HepG2 (cell line): Measurements from ENCODE around the gene ANXA2. TPM values are rescaled to one million over a fixed set of nuclear protein-coding genes. Genes with fewer than 3 reads are reported as not detected.
A peak's percentile ranks its signal among the peaks of the same experiment; 100 is the strongest.

ENCODE experiments used
- BRCA1 ChIP-seq: sonication (generic); formaldehyde crosslinking; IDR thresholded peaks from 2 replicates; pipeline ENCODE4 v1.4.0; 2020; ENCODE audit warnings: missing genetic modification reagents
- CAMTA2 ChIP-seq: sonication (generic); formaldehyde crosslinking; IDR thresholded peaks from 2 replicates; pipeline ENCODE4 v1.4.0; 2020; ENCODE audit warnings: mild to moderate bottlenecking, missing genetic modification reagents, borderline replicate concordance
- ELF4 ChIP-seq: sonication (generic); formaldehyde crosslinking; IDR thresholded peaks from 2 replicates; pipeline ENCODE4 v1.5.0; 2020; ENCODE audit warnings: missing genetic modification reagents, mild to moderate bottlenecking, moderate library complexity, borderline replicate concordance
- HNF1B ChIP-seq: sonication (generic); formaldehyde crosslinking; IDR thresholded peaks from 2 replicates; pipeline ENCODE4 v1.5.1; 2020; ENCODE audit warnings: mild to moderate bottlenecking, moderate library complexity, missing genetic modification reagents
- MTF2 ChIP-seq: sonication (generic); formaldehyde crosslinking; IDR thresholded peaks from 2 replicates; pipeline ENCODE4 v1.5.0; 2020; ENCODE audit warnings: missing genetic modification reagents, borderline replicate concordance
- NFYB ChIP-seq: sonication (generic); formaldehyde crosslinking; IDR thresholded peaks from 2 replicates; pipeline ENCODE4 v1.4.0; 2020; ENCODE audit warnings: missing genetic modification reagents
- PAX8 ChIP-seq: sonication (generic); formaldehyde crosslinking; IDR thresholded peaks from 2 replicates; pipeline ENCODE4 v1.8.0; 2022; ENCODE audit warnings: mild to moderate bottlenecking, missing genetic modification reagents, borderline replicate concordance
- SRF ChIP-seq: IDR thresholded peaks from 2 replicates; pipeline ENCODE4 v1.6.1; 2011; ENCODE audit warnings: mild to moderate bottlenecking, low read depth, low read length, moderate library complexity
- ZNF12 ChIP-seq: sonication (generic); formaldehyde crosslinking; IDR thresholded peaks from 2 replicates; pipeline ENCODE4 v1.5.0; 2020; ENCODE audit warnings: missing genetic modification reagents
- ZNF138 ChIP-seq: sonication (generic); formaldehyde crosslinking; IDR thresholded peaks from 2 replicates; pipeline ENCODE4 v1.5.0; 2020; ENCODE audit warnings: mild to moderate bottlenecking, low read depth, missing genetic modification reagents
- ZNF207 ChIP-seq: fragments of 450-650 bp; IDR thresholded peaks from 2 replicates; pipeline ENCODE4 v1.6.1; 2016; ENCODE audit warnings: antibody characterized with exemption, borderline replicate concordance
- ZNF224 ChIP-seq: sonication (generic); formaldehyde crosslinking; IDR thresholded peaks from 2 replicates; pipeline ENCODE4 v1.5.0; 2020; ENCODE audit warnings: mild to moderate bottlenecking, missing genetic modification reagents
- ZNF644 ChIP-seq: IDR thresholded peaks from 2 replicates; pipeline ENCODE4 v1.6.1; 2016; ENCODE audit warnings: low read depth
- ZNF687 ChIP-seq: sonication (generic); formaldehyde crosslinking; IDR thresholded peaks from 2 replicates; pipeline ENCODE4 v1.5.1; 2020; ENCODE audit warnings: mild to moderate bottlenecking, missing genetic modification reagents, moderate library complexity
- ZNF772 ChIP-seq: sonication (generic); formaldehyde crosslinking; IDR thresholded peaks from 2 replicates; pipeline ENCODE4 v1.5.0; 2020; ENCODE audit warnings: mild to moderate bottlenecking, missing genetic modification reagents
- ZNF781 ChIP-seq: sonication (generic); formaldehyde crosslinking; IDR thresholded peaks from 2 replicates; pipeline ENCODE4 v1.5.1; 2020; ENCODE audit warnings: borderline replicate concordance, mild to moderate bottlenecking, missing genetic modification reagents; ENCODE audit errors: not compliant biosample characterization
- polyA plus RNA-seq, 8 experiments: library from polyadenylated mRNA; depleted of rRNA in 3 of 8; stranded (reverse) in 7 of 8; unstranded in 1 of 8; fragments of >200 nt; fragmentation: Illumina TruSeq in 4 of 8; extraction: Trizol in 4 of 8; gene quantifications; 2 replicates each; pipeline versions ENCODE4 v1.2.1 to v1.2.3, GENCODE V29; 2011 to 2016; ENCODE audit warnings: low read depth in 4 of 8, missing spikeins in 1 of 8, mixed read lengths in 1 of 8; ENCODE audit not compliant: insufficient read depth in 1 of 8
- total RNA-seq, 5 experiments: library from RNA; depleted of rRNA; stranded (reverse); fragments of >200 nt; fragmentation: Illumina TruSeq; extraction: Trizol; gene quantifications; 2 replicates each; pipeline ENCODE4 v1.2.3, GENCODE V29; 2016; ENCODE audit warnings: low read depth in 1 of 5
- TF ChIP-seq, protein P1 (sequence below): IDR thresholded peaks from 2 replicates; pipeline ENCODE4 v1.6.1; 2016; ENCODE audit warnings: low read depth, borderline replicate concordance
- TF ChIP-seq, protein P2 (sequence below): sonication (generic); formaldehyde crosslinking; IDR thresholded peaks from 2 replicates; pipeline ENCODE4 v1.9.0; 2021; ENCODE audit warnings: missing genetic modification reagents, borderline replicate concordance
- TF ChIP-seq, protein P3 (sequence below): sonication (generic); formaldehyde crosslinking; conservative IDR thresholded peaks from 2 replicates; pipeline ENCODE4 v1.4.0; 2020; ENCODE audit warnings: missing genetic modification reagents

The ANXA2 gene
- total and polyA plus RNA-seq, 2 of the 13 experiments (the other 11 are each of a cell fraction or from before 2014, with no cell fraction given), result 196 to 613 TPM

- TF ChIP-seq ZNF687, result no peak
- TF ChIP-seq MTF2 (CRISPR knock-in tag), result no peak
- TF ChIP-seq, protein P1, sequence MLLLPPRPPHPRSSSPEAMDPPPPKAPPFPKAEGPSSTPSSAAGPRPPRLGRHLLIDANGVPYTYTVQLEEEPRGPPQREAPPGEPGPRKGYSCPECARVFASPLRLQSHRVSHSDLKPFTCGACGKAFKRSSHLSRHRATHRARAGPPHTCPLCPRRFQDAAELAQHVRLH (CRISPR knock-in tag), result peak; percentile 73; the same call in 1 of the 2 replicates
- no peak for TF ChIP-seq ZNF224 (CRISPR knock-in tag)
- TF ChIP-seq PAX8, result no peak
- TF ChIP-seq, protein P2, sequence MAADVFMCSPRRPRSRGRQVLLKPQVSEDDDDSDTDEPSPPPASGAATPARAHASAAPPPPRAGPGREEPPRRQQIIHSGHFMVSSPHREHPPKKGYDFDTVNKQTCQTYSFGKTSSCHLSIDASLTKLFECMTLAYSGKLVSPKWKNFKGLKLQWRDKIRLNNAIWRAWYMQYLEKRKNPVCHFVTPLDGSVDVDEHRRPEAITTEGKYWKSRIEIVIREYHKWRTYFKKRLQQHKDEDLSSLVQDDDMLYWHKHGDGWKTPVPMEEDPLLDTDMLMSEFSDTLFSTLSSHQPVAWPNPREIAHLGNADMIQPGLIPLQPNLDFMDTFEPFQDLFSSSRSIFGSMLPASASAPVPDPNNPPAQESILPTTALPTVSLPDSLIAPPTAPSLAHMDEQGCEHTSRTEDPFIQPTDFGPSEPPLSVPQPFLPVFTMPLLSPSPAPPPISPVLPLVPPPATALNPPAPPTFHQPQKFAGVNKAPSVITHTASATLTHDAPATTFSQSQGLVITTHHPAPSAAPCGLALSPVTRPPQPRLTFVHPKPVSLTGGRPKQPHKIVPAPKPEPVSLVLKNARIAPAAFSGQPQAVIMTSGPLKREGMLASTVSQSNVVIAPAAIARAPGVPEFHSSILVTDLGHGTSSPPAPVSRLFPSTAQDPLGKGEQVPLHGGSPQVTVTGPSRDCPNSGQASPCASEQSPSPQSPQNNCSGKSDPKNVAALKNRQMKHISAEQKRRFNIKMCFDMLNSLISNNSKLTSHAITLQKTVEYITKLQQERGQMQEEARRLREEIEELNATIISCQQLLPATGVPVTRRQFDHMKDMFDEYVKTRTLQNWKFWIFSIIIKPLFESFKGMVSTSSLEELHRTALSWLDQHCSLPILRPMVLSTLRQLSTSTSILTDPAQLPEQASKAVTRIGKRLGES (CRISPR knock-in tag), result no peak
- no peak for TF ChIP-seq BRCA1 (CRISPR knock-in tag)
- no peak for TF ChIP-seq SRF
- TF ChIP-seq NFYB (CRISPR knock-in tag), result no peak
- TF ChIP-seq ELF4 (CRISPR knock-in tag), result no peak
- peak; percentile 92 for TF ChIP-seq ZNF12
- no peak for TF ChIP-seq ZNF207
- TF ChIP-seq ZNF781 (CRISPR knock-in tag), result no peak
- peak; percentile 64; the same call in 1 of the 2 replicates for TF ChIP-seq HNF1B
- TF ChIP-seq, protein P3, sequence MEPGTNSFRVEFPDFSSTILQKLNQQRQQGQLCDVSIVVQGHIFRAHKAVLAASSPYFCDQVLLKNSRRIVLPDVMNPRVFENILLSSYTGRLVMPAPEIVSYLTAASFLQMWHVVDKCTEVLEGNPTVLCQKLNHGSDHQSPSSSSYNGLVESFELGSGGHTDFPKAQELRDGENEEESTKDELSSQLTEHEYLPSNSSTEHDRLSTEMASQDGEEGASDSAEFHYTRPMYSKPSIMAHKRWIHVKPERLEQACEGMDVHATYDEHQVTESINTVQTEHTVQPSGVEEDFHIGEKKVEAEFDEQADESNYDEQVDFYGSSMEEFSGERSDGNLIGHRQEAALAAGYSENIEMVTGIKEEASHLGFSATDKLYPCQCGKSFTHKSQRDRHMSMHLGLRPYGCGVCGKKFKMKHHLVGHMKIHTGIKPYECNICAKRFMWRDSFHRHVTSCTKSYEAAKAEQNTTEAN (CRISPR knock-in tag), result no peak
- peak; percentile 82 for TF ChIP-seq ZNF772 (CRISPR knock-in tag)
- no peak for TF ChIP-seq CAMTA2
- TF ChIP-seq ZNF138 (CRISPR knock-in tag), result no peak
- peak; percentile 91; the same call in 1 of the 2 replicates for TF ChIP-seq ZNF644 (CRISPR knock-in tag)
These were observed 4.6 kb downstream of the ANXA2 start (continued) for GRCh38 chr15:60392986-60393790.
